Vagina (tissue), 2 donors: ENCODE results near the gene RRN3.
"Not testable (repeated sequence)": the region's sequence is repeated elsewhere in the genome, so short reads cannot be mapped to it uniquely, and the experiment has no call there.

Source experiments
- POLR2A ChIP-seq, 2 donors: fragments of 450-650 bp; IDR thresholded peaks; one replicate each; pipeline ENCODE4 v1.6.1; 2017; ENCODE audit warnings: antibody characterized with exemption in 2 of 2, mild to moderate bottlenecking in 2 of 2, moderate library complexity in 2 of 2
- POLR2AphosphoS5 ChIP-seq, 2 donors: sonication (generic); formaldehyde crosslinking; IDR thresholded peaks; one replicate each; pipeline ENCODE4 v1.9.0; 2017; ENCODE audit warnings: antibody characterized with exemption in 2 of 2, mild to moderate bottlenecking in 2 of 2, low read depth in 1 of 2; ENCODE audit not compliant: insufficient read depth in 1 of 2
- TF ChIP-seq, protein P1 (sequence below), 3 experiments: fragments of 450-650 bp in 2 of 3; fragments of 200-600 bp in 1 of 3; sonication (generic) in 1 of 3; IDR thresholded peaks; one replicate each; pipeline ENCODE4 v1.5.1; 2017 to 2019; ENCODE audit warnings: antibody characterized with exemption in 3 of 3, mild to moderate bottlenecking in 2 of 3, moderate library complexity in 2 of 3

DNA sequence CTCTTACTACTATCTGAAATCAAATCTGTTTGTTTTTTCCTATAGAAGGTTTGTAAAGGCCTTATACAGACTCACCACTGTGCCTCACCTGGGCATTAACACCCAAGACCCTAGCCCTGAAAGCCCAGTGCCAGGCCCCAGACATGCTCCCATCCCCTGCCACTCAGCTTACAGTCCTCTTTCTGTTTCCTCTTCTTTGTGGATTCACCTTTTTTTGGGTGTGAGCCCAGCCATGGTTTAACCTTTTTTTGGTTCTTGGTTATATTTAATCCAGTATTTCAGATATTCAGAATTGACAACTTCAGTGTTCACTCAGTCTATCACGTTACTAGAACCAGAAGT lies 69.2 kb downstream of the RRN3 start:
- TF ChIP-seq, protein P1, sequence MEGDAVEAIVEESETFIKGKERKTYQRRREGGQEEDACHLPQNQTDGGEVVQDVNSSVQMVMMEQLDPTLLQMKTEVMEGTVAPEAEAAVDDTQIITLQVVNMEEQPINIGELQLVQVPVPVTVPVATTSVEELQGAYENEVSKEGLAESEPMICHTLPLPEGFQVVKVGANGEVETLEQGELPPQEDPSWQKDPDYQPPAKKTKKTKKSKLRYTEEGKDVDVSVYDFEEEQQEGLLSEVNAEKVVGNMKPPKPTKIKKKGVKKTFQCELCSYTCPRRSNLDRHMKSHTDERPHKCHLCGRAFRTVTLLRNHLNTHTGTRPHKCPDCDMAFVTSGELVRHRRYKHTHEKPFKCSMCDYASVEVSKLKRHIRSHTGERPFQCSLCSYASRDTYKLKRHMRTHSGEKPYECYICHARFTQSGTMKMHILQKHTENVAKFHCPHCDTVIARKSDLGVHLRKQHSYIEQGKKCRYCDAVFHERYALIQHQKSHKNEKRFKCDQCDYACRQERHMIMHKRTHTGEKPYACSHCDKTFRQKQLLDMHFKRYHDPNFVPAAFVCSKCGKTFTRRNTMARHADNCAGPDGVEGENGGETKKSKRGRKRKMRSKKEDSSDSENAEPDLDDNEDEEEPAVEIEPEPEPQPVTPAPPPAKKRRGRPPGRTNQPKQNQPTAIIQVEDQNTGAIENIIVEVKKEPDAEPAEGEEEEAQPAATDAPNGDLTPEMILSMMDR (IDR thresholded peaks at IDR 0.05) = not testable (repeated sequence)
- not testable (repeated sequence) for TF ChIP-seq POLR2A (IDR thresholded peaks at IDR 0.05); POLR2AphosphoS5 (IDR thresholded peaks at IDR 0.05; ENCODE audit: insufficient read depth in 1 of 2, low read depth in 1 of 2)
